HG02885 (cell line): Measurements from ENCODE around the gene TMEM91.
"Not testable (repeated sequence)": the region's sequence is repeated elsewhere in the genome, so short reads cannot be mapped to it uniquely, and the experiment has no call there.

Source experiments
- ATAC-seq: cut with Tn5 transposase; IDR thresholded peaks from one replicate; pipeline ENCODE4 v1.9.1; 2021; ENCODE audit warnings: mild to moderate bottlenecking; ENCODE audit not compliant: unreplicated experiment, poor library complexity

The TMEM91 gene

GRCh38 chr19:41373993-41374392 is 2.3 kb upstream of the TMEM91 start:
- ATAC-seq, result no peak

GRCh38 chr19:41376998-41377365 is 649 bp downstream of the TMEM91 start:
- ATAC-seq, result no peak

DNA sequence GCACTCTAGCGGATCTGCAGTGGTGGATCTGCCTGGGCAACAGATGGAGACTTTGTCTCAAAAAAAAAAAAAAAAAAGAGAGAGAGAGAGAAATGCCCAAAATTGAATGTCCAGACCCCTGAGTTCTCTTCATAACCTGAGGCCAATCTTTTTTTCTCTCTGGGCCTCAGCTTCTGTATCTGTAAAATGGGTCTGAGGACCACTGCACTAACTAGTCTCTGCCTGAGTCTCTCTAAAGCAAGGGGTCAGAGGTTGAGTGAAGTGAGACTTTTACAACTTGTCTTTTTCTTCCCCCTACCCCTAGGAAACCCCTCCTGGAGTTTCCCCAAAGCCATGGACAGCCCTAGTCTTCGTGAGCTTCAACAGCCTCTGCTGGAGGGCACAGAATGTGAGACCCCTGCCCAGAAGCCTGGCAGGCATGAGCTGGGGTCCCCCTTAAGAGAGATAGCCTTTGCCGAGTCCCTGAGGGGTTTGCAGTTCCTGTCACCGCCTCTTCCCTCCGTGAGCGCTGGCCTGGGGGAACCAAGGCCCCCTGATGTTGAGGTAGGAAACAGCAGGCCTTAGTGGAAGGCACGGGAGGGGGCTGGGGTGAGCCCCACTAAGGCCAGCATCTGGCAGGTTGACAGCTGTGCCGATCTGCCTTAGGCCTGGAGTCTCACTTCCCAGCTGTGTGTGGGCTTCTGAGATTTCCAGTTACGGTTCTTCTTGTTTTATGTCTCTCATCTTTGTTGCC is 1.8 kb downstream of the TMEM91 start:
- ATAC-seq, result peak; percentile 54

DNA sequence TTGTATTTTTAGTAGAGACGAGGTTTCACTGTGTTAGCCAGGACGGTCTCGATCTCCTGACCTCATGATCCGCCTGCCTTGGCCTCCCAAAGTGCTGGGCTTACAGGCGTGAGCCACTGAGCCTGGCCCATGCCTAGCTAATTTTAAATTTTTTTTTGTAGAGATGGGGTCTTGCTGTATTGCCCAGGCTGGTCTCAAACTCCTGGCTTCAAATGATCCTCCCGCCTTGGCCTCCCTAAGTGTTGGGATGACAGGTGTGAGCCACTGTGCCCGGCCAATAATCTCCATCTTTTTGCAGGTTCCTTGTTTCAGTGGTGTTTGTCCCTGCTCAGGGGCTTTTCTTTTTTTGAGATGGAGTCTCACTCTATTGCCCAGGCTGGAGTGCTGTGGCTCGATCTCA is 5.2 kb downstream of the TMEM91 start:
- ATAC-seq, result not testable (repeated sequence)

- no peak for ATAC-seq
Measured at GRCh38 chr19:41384351-41384750, 8.0 kb downstream of the TMEM91 start.

- no peak for ATAC-seq
Measured at GRCh38 chr19:41386442-41386841, 10.1 kb downstream of the TMEM91 start.

- no peak for ATAC-seq
Measured at GRCh38 chr19:41391618-41392017, 15.3 kb downstream of the TMEM91 start.

- no peak for ATAC-seq
Measured at GRCh38 chr19:41392775-41393174, 16.4 kb downstream of the TMEM91 start.

- ATAC-seq, result no peak
Measured at GRCh38 chr19:41395355-41395754, 19.0 kb downstream of the TMEM91 start.

DNA sequence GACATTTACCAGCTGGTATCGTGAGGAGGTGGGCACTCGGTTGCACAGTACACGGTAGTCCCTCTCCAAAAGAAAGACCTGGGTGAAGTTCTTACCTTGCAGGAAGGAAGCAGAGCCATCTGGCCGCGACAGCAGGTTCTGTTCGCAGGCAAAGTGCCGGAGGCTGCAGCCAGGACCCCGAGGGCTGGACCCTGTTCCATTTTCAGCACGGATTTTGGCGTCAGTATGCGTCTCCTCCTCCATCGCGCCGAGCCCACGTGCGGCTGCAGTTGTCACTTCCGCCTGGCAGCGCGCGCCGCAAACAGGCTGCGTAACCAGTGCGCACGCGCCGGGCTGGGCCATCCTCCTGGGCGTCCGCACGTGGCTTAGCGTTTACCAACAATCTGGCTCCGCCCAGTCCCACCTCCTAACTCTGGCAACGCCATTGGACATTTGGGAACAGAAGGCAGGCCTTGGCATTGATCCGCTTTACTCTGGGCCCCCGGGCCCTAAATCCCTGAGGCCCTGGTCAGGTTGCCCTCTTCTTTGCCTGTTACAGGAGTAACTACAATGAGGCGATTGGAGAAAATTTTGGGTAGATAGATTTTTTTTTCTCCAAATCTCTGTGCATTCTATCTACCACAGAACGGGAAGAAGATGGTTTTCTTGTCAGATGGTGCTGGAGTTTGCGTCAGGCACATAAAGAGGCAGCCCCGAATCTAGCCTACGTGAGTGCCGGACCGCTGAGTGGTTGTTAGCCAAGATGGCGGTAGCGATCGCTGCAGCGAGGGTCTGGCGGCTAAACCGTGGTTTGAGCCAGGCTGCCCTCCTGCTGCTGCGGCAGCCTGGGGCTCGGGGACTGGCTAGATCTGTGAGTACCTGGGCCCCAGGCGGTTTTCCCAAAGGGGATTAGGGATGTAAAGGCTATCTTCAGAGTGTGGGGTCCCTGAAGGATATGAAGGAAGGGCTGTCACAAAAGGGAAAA is 21.0 kb downstream of the TMEM91 start, which contains the start of the genes BCKDHA and EXOSC5:
Gene BCKDHA, plus strand, starts transcription at position 733 of the 964 bp plus-strand sequence. Its CDS starts 10 bp downstream, at position 743.
Gene EXOSC5, minus strand, starts transcription at position 274 of the 964 bp plus-strand sequence. Its CDS starts 31 bp downstream, at position 243.
- peak; percentile 89 for ATAC-seq

DNA sequence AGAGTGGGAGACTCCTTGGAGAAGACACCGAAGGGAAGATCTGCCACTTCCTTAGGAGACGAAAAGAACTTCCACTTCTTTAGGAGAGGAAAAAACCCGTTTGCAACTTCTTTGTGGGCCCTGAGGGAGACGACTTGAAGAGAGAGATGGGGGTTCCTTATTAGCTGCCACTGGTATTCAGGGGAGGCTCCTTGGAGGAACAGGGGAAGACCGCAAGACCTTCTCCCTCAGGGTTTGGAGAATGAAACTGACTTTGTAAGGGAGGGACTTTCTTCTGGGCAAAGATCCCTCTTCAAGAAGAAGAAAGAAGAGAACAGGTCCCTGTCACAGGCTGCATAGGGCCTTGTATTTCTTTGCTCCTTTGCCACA is 21.7 kb downstream of the TMEM91 start:
- ATAC-seq, result no peak

DNA sequence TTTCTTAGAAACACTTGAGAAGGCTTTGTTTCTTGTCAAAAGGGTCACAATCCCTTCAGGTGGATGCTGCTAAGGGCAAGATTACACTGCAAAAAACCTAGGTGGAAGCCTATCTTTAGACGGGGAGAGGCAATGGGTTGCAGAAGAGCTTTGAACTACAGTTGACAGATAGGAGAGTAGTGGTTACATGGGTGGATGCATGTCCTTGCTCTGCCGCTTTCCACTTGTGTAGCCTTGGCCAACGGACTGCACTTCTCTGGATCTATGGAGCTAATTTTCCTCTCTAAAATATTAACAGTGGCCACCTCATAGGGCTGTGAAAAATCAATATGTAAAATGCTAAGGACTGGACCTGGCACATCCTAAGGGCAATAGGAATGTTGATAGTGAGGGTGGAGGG is 22.3 kb downstream of the TMEM91 start:
- ATAC-seq, result no peak

- no peak for ATAC-seq
Measured at GRCh38 chr19:41399091-41399490, 22.8 kb downstream of the TMEM91 start.

- ATAC-seq, result no peak
Measured at GRCh38 chr19:41399525-41399924, 23.2 kb downstream of the TMEM91 start.

- ATAC-seq, result no peak
Measured at GRCh38 chr19:41401483-41401882, 25.1 kb downstream of the TMEM91 start.

DNA sequence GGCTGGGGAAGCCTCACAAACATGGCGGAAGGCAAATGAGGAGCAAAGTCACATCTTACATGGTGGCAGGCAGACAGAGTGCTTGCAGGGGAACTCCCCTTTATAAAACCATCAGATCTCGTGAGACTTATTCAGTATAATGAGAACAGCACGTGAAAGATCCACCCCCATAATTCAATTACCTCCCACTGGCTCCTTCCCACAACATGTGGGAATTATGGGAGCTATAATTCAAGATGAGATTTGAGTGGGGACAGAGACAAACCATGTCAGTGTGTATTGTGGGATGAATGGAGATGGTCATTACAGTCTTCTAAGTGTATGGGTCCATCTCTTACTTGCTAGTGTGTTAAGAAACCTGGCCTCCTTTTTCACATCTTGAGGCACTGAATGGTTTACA is 25.7 kb downstream of the TMEM91 start:
- no peak for ATAC-seq

- no peak for ATAC-seq
Measured at GRCh38 chr19:41403181-41403970, 27.0 kb downstream of the TMEM91 start.

DNA sequence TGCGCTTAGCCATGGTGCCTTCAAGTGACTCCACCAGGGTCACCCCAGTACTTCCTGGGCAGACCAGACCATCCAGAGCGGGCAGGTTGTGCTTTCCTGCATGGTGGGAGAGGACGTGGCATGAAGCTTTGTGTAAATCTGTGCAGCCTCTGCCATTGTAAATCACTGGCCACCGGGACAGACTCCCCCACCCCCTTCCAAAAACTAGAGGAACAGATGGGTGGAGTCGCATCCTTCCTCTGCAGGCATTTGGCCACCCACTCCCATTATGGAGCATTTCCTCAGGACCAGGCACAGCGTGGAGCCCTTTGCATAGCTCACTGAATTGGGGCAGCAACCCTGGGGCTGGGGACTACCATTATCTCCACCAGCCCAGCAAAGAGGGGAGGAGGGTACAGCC is 29.4 kb downstream of the TMEM91 start:
- no peak for ATAC-seq

- no peak for ATAC-seq
Measured at GRCh38 chr19:41407271-41407670, 30.9 kb downstream of the TMEM91 start.

- no peak for ATAC-seq
Measured at GRCh38 chr19:41408256-41408655, 31.9 kb downstream of the TMEM91 start.
